ENCODE data around the gene SYT3.
A peak's percentile ranks its signal among the peaks of the same experiment; 100 is the strongest.

The SYT3 gene

GRCh38 chr19:50657222-50657669 is 17.6 kb upstream of the SYT3 start:
- peaks cover 5% of the 10 kb centered on the region for H3K4me1 ChIP-seq (ENCODE audit: control insufficient read depth, insufficient read depth, low read length)
- no peaks in the 10 kb centered on the region for H3K36me3 ChIP-seq (ENCODE audit: control insufficient read depth in 2 of 2, insufficient read depth in 1 of 2, low read length in 2 of 2)
- ChIA-PET CTCF (interaction anchor here (0.6 to 1.0 kb wide), 3 partner anchors 12 to 409 kb away, joined by 3 to 4 read pairs (median 3); no protein-coding TSS in a partner anchor), POLR2A (interaction anchor here (1.4 kb wide), 1 partner anchor 11 kb away, joined by 3 read pairs; no protein-coding TSS in a partner anchor)
- H3K27ac ChIP-seq (ENCODE audit: extremely low read depth, low read depth, low read length), result peak overlapping the region; percentile 74
- H3K4me3 ChIP-seq (ENCODE audit: low read depth, low read length), result peak overlapping the region; percentile 62; the same call in 1 of the 2 replicates
- no peak for TF ChIP-seq ZNF23 (tag by site-specific recombination; IDR thresholded peaks at IDR 0.05; ENCODE audit: borderline replicate concordance)
- TF ChIP-seq ZBTB48 (tag by site-specific recombination; IDR thresholded peaks at IDR 0.05), result 0 out of 2 replicates have a peak, but pooled peaks have one; percentile 27
- 0 out of 2 replicates have a peak, but pooled peaks have one; percentile 21 for TF ChIP-seq ATF2 (tag by site-specific recombination; IDR thresholded peaks at IDR 0.05; ENCODE audit: low read depth)
- TF ChIP-seq PRDM1 (tag by site-specific recombination; IDR thresholded peaks at IDR 0.05), result 0 out of 2 replicates have a peak, but pooled peaks have one; percentile 4
- TF ChIP-seq ZNF362 (tag by site-specific recombination; IDR thresholded peaks at IDR 0.05), result no peak
- no peaks in the 10 kb centered on the region for H3K9me3 ChIP-seq (ENCODE audit: control insufficient read depth, insufficient read depth, low read depth, low read length)

- POLR2A ChIA-PET, result no interaction called here
- no peak overlapping the region for H3K27ac ChIP-seq (ENCODE audit: extremely low read depth, low read depth, low read length)
- TF ChIP-seq TRIM28 (IDR thresholded peaks at IDR 0.05; ENCODE audit: borderline replicate concordance, low read length) (peak; percentile 38; the same call in 1 of the 2 replicates), ZNF394 (tag by site-specific recombination; IDR thresholded peaks at IDR 0.05; ENCODE audit: borderline replicate concordance) (no peak)
- peaks cover 5% of the 10 kb centered on the region for H3K4me1 ChIP-seq (ENCODE audit: control insufficient read depth, insufficient read depth, low read length)
- no peak overlapping the region for H3K4me3 ChIP-seq (ENCODE audit: low read depth, low read length)
- CTCF ChIA-PET, result interaction anchor here (0.6 to 2.7 kb wide), 2 partner anchors 13 to 15 kb away, joined by 4 to 13 read pairs; no protein-coding TSS in a partner anchor
- H3K9me3 ChIP-seq (ENCODE audit: control insufficient read depth, insufficient read depth, low read depth, low read length), result no peaks in the 10 kb centered on the region
- no peaks in the 10 kb centered on the region for H3K36me3 ChIP-seq (ENCODE audit: control insufficient read depth in 2 of 2, insufficient read depth in 1 of 2, low read length in 2 of 2)
These were observed 15.2 kb upstream of the SYT3 start for GRCh38 chr19:50654882-50655281.

GRCh38 chr19:50652722-50653121 is 13.0 kb upstream of the SYT3 start:
- H3K4me3 ChIP-seq (ENCODE audit: low read depth, low read length), result no peak overlapping the region
- no peaks in the 10 kb centered on the region for H3K36me3 ChIP-seq (ENCODE audit: control insufficient read depth in 2 of 2, insufficient read depth in 1 of 2, low read length in 2 of 2)
- ChIA-PET CTCF (no interaction called here), POLR2A (no interaction called here)
- peaks cover 5% of the 10 kb centered on the region for H3K4me1 ChIP-seq (ENCODE audit: control insufficient read depth, insufficient read depth, low read length)
- TF ChIP-seq ZNF660 (tag by site-specific recombination; IDR thresholded peaks at IDR 0.05) (no peak), ZNF768 (tag by site-specific recombination; IDR thresholded peaks at IDR 0.05) (peak; percentile 97)
- no peak overlapping the region for H3K27ac ChIP-seq (ENCODE audit: extremely low read depth, low read depth, low read length)
- H3K9me3 ChIP-seq (ENCODE audit: control insufficient read depth, insufficient read depth, low read depth, low read length), result no peaks in the 10 kb centered on the region

- CTCF ChIA-PET, result interaction anchor here (0.7 to 0.9 kb wide), 2 partner anchors 18 to 117 kb away, joined by 3 to 5 read pairs; no protein-coding TSS in a partner anchor
- TF ChIP-seq ZNF692 (tag by site-specific recombination; IDR thresholded peaks at IDR 0.05) (no peak), ZNF501 (tag by site-specific recombination; IDR thresholded peaks at IDR 0.05) (no peak), ZNF37A (tag by site-specific recombination; IDR thresholded peaks at IDR 0.05) (no peak), BCL11B (tag by site-specific recombination; IDR thresholded peaks at IDR 0.05; ENCODE audit: low read depth) (no peak), KLF10 (tag by site-specific recombination; IDR thresholded peaks at IDR 0.05) (no peak), ZFP69B (tag by site-specific recombination; IDR thresholded peaks at IDR 0.05) (no peak), ZBTB7A (tag by site-specific recombination; IDR thresholded peaks at IDR 0.05; ENCODE audit: low read depth) (no peak), ZSCAN18 (tag by site-specific recombination; IDR thresholded peaks at IDR 0.05) (no peak), ZBTB21 (tag by site-specific recombination; IDR thresholded peaks at IDR 0.05) (no peak), ZNF624 (tag by site-specific recombination; IDR thresholded peaks at IDR 0.05) (no peak), ZBTB26 (tag by site-specific recombination; optimal IDR thresholded peaks at IDR 0.05) (no peak), ZNF580 (tag by site-specific recombination; IDR thresholded peaks at IDR 0.05) (no peak)
These were observed 11.5 kb upstream of the SYT3 start for GRCh38 chr19:50651174-50651573.

More at GRCh38 chr19:50651174-50651573, 11.5 kb upstream of the SYT3 start:
- Histone ChIP-seq H3K4me1 (ENCODE audit: control insufficient read depth, insufficient read depth, low read length) (no peaks in the 10 kb centered on the region), H3K36me3 (ENCODE audit: control insufficient read depth in 2 of 2, insufficient read depth in 1 of 2, low read length in 2 of 2) (no peaks in the 10 kb centered on the region), H3K4me3 (ENCODE audit: low read depth, low read length) (no peak overlapping the region), H3K27ac (ENCODE audit: extremely low read depth, low read depth, low read length) (no peak overlapping the region), H3K9me3 (ENCODE audit: control insufficient read depth, insufficient read depth, low read depth, low read length) (no peaks in the 10 kb centered on the region)
- POLR2A ChIA-PET, result interaction anchor here (0.5 kb wide), 1 partner anchor 20 kb away, joined by 5 read pairs; no protein-coding TSS in a partner anchor

Measured in HEK293 (cell line).